Activated CD8-positive, alpha-beta T cell treated with anti-CD3 and anti-CD28 coated beads, Interleukin-2, amount 10 ng/mL, durations not matched to agents 7 days and 5 days (primary cell): Measurements from ENCODE around the gene ANKRD17. TPM values are rescaled to one million over a fixed set of nuclear protein-coding genes. Genes with fewer than 3 reads are reported as not detected.
"Not testable (repeated sequence)": the region's sequence is repeated elsewhere in the genome, so short reads cannot be mapped to it uniquely, and the experiment has no call there.

Experiments used
- ATAC-seq: fragments of 150-1000 bp; cut with Tn5 transposase; one replicate; pipeline ENCODE4 v1.10.0; 2021; ENCODE audit warnings: moderate library complexity
- CTCF ChIA-PET: fragments of 350-600 bp; sonication (Branson Sonifier 250); formaldehyde crosslinking; loops from one replicate; lab custom pipeline; 2021; ENCODE audit warnings: antibody characterized with exemption; lab: Charles Lee
- POLR2A ChIA-PET: fragments of 350-600 bp; sonication (Branson Sonifier 250); formaldehyde crosslinking; loops from one replicate; lab custom pipeline; 2021; ENCODE audit warnings: antibody characterized with exemption; lab: Charles Lee
- DNase-seq: peaks from one replicate; pipeline ENCODE4 v3.0.0-alpha.2; 2020
- H3K27ac Mint-ChIP-seq: one replicate; pipeline ENCODE4 v1.8.0; 2021; ENCODE audit warnings: mild to moderate bottlenecking, mixed read lengths
- H3K27me3 Mint-ChIP-seq: one replicate; pipeline ENCODE4 v1.8.0; 2021; ENCODE audit warnings: low read depth, mixed read lengths
- H3K36me3 Mint-ChIP-seq: one replicate; pipeline ENCODE4 v1.8.0; 2021; ENCODE audit warnings: low read depth, mixed read lengths
- H3K4me1 Mint-ChIP-seq: one replicate; pipeline ENCODE4 v1.8.0; 2021; ENCODE audit warnings: low read depth, mixed read lengths
- H3K4me3 Mint-ChIP-seq: one replicate; pipeline ENCODE4 v1.8.0; 2021; ENCODE audit warnings: mild to moderate bottlenecking, mixed read lengths
- H3K9me3 Mint-ChIP-seq: one replicate; pipeline ENCODE4 v1.8.0; 2022; ENCODE audit warnings: mixed read lengths; ENCODE audit not compliant: insufficient read depth
- total RNA-seq, 2 experiments: library from RNA; stranded (reverse); gene quantifications; one replicate each; pipeline ENCODE4 v1.2.3, GENCODE V29; 2021

Gene ANKRD17, protein sequence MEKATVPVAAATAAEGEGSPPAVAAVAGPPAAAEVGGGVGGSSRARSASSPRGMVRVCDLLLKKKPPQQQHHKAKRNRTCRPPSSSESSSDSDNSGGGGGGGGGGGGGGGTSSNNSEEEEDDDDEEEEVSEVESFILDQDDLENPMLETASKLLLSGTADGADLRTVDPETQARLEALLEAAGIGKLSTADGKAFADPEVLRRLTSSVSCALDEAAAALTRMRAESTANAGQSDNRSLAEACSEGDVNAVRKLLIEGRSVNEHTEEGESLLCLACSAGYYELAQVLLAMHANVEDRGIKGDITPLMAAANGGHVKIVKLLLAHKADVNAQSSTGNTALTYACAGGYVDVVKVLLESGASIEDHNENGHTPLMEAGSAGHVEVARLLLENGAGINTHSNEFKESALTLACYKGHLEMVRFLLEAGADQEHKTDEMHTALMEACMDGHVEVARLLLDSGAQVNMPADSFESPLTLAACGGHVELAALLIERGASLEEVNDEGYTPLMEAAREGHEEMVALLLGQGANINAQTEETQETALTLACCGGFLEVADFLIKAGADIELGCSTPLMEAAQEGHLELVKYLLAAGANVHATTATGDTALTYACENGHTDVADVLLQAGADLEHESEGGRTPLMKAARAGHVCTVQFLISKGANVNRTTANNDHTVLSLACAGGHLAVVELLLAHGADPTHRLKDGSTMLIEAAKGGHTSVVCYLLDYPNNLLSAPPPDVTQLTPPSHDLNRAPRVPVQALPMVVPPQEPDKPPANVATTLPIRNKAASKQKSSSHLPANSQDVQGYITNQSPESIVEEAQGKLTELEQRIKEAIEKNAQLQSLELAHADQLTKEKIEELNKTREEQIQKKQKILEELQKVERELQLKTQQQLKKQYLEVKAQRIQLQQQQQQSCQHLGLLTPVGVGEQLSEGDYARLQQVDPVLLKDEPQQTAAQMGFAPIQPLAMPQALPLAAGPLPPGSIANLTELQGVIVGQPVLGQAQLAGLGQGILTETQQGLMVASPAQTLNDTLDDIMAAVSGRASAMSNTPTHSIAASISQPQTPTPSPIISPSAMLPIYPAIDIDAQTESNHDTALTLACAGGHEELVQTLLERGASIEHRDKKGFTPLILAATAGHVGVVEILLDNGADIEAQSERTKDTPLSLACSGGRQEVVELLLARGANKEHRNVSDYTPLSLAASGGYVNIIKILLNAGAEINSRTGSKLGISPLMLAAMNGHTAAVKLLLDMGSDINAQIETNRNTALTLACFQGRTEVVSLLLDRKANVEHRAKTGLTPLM (N-terminal part only)
- 10 to 100 TPM; 45.8 to 46.6 TPM for total RNA-seq

DNA sequence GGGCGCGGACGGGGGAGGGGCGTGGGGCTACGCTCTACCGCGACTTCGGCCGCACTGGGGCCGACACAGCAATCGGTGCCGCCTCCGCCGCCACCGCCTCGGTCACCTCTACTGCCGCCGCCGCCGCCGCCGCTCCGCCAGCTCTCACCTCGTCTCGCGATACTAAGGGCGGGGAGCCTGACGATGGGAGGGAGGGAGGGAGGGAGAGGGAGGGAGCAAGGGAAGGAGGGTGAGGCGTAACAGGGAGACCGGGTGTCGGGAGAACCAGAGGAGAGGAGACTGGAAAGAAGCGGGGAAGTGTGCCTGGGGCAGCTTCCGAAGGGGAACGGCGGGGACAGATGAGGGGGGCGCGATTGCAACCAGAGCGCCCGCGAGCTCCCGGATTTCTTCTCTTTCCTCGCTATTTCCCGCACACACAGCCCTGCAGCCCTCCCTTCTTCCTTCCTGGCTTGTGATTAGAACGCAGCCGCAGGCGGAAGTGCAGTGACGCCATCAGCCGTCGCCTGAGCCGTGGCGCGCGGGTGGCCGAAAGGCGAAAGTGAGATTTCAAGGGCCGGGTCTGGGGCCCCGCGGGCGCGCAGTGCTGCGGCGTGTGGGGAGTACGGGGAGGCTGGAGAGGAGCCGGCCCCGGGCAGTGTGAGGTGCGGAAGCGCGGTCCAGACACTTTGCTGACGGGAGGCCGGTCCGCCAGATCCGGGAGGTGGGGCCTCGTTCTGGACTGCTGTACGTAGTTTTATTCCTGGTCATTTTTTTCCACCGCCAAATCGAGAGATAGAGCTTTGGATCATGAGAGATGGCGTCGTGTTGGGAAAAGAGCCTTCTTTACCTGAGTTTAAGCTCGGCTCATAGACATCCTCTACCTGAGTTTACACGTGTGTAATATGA lies at the start of gene ANKRD17:
Gene ANKRD17, minus strand, starts transcription at position 113 of the 885 bp plus-strand sequence. CDS start 130 bp downstream, outside the sequence.
- H3K4me3 Mint-ChIP-seq, result peak within 1 kb of the TSS; percentile 99
- peaks cover 47% of the 10 kb centered on the region for H3K4me1 Mint-ChIP-seq
- H3K27ac Mint-ChIP-seq, result peak within 1 kb of the TSS; percentile 100
- peaks cover 22% of the 10 kb centered on the region for H3K36me3 Mint-ChIP-seq
- CTCF ChIA-PET, result interaction anchor here (0.6 to 4.6 kb wide), 14 partner anchors 11 to 220 kb away, joined by 3 to 39 read pairs (median 10); partner anchors contain the start of gene COX18
- ATAC-seq (peak; percentile 79), DNase-seq (peak; percentile 93)
- no peaks in the 10 kb centered on the region for H3K9me3 Mint-ChIP-seq
- POLR2A ChIA-PET, result interaction anchor here (0.5 to 4.7 kb wide), 13 partner anchors 9 to 879 kb away, joined by 3 to 31 read pairs (median 4); partner anchors contain the start of gene COX18
- no peaks in the 10 kb centered on the region for H3K27me3 Mint-ChIP-seq

DNA sequence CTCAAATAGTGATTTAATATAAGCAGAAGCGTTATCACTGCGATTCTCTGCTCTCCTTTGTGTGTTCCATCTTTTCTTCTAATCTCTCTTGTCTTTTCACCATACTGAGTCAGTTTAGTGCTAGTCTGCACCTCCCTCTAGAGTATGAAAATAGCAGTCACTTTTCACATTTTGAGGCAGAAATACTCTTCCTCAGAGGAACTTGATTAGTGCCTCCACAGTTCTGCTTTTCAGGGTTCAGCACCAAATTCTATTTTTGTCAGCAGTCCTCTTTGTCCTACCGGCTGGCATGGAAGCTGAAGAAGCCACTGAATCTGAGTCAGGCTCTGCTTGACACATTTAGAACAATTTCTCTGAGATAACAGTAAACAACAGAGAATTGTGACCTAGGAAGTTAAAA lies 49.7 kb upstream of the ANKRD17 start:
- Mint-ChIP-seq H3K4me1 (no peaks in the 10 kb centered on the region), H3K9me3 (no peaks in the 10 kb centered on the region), H3K27me3 (no peaks in the 10 kb centered on the region), H3K27ac (no peak overlapping the region), H3K36me3 (no peaks in the 10 kb centered on the region), H3K4me3 (no peak overlapping the region)
- ChIA-PET CTCF (interaction anchor here (1.1 kb wide), 1 partner anchor 138 kb away, joined by 5 read pairs; no protein-coding TSS in a partner anchor), POLR2A (no interaction called here)
- no peak for DNase-seq
- no peak for ATAC-seq

DNA sequence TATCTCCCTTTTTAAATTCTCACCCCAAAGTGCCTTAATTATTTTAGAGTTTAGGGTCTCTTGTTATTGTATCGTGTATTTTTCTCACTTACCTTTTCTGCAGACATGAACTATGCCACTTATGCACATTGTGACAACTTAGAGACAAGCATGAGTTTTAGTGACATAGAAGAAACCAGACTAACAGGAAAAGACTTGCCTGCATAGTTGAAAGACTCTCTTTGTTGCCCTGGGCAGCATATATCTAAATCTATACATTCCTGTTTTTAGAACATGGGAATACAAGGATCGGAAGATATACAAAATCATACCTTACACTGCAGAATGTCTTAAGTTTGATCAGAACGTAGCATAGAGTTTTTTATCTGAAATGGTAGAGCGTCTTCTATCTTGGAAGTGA lies 45.1 kb upstream of the ANKRD17 start:
- no peak overlapping the region for H3K4me3 Mint-ChIP-seq
- H3K36me3 Mint-ChIP-seq, result no peaks in the 10 kb centered on the region
- ChIA-PET CTCF (no interaction called here), POLR2A (no interaction called here)
- no peak for ATAC-seq
- H3K9me3 Mint-ChIP-seq, result peaks cover under 1% of the 10 kb centered on the region
- no peaks in the 10 kb centered on the region for H3K4me1 Mint-ChIP-seq
- no peaks in the 10 kb centered on the region for H3K27me3 Mint-ChIP-seq
- no peak for DNase-seq
- H3K27ac Mint-ChIP-seq, result no peak overlapping the region

DNA sequence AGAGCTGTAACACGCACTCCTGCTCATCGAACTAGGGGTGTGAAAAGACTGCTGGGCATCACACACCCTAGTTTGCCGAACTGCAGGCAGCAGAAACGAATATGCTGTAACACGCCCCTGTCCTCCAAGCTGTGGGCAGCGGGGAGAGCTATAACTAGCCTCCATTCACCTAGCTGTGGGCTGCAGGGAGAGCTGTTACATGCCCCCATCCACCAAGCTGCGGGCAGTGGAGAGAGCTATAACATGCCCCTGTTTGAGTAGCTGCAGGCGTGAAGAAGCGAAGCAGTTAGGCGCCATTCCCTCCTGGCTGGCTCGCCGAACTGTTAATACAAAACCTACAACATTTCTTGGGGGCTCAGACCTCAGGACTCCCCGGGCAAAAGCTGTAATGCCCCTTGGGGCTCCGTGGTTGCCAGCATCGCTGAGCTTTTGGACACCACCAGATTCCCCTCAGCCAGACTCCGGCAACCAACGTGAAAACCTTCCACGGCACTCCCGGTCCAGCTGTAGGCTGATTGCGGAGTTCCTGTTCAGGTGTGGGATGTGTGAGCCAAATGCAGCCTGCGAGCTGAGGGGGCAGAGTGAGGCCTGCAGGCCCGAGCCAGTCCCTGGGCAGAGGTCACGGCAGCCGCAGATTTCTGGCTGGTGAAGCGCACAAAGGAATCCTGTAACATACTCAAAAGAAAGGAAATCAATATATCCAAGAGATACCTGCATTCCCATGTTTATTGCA lies 41.1 kb upstream of the ANKRD17 start:
- DNase-seq (no peak), ATAC-seq (no peak)
- ChIA-PET POLR2A (no interaction called here), CTCF (interaction anchor here (1.1 kb wide), 1 partner anchor 146 kb away, joined by 3 read pairs; no protein-coding TSS in a partner anchor)
- H3K27me3 Mint-ChIP-seq, result no peaks in the 10 kb centered on the region
- H3K9me3 Mint-ChIP-seq, result peaks cover 17% of the 10 kb centered on the region
- H3K4me3 Mint-ChIP-seq, result no peak overlapping the region
- H3K27ac Mint-ChIP-seq, result no peak overlapping the region
- no peaks in the 10 kb centered on the region for H3K36me3 Mint-ChIP-seq
- no peaks in the 10 kb centered on the region for H3K4me1 Mint-ChIP-seq

DNA sequence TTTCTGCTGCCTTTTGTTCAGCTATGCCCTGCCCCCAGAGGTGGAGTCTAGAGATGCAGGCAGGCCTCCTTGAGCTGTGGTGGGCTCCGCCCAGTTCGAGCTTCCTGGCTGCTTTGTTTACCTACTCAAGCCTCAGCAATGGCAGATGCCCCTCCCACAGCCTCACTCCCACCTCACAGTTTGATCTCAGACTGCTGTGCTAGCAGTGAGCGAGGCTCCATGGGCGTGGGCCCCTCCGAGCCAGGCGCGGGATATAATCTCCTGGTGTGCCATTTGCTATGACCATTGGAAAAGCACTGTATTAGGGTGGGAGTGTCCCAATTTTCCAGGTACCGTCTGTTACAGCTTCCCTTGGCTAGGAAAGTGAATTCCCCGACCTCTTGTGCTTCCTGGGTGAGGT lies 34.1 kb upstream of the ANKRD17 start:
- H3K4me3 Mint-ChIP-seq, H3K4me1 Mint-ChIP-seq, H3K36me3 Mint-ChIP-seq, POLR2A ChIA-PET, DNase-seq, H3K27me3 Mint-ChIP-seq, CTCF ChIA-PET, H3K27ac Mint-ChIP-seq, ATAC-seq: not testable (repeated sequence)
- H3K9me3 Mint-ChIP-seq, result peaks cover 11% of the 10 kb centered on the region

DNA sequence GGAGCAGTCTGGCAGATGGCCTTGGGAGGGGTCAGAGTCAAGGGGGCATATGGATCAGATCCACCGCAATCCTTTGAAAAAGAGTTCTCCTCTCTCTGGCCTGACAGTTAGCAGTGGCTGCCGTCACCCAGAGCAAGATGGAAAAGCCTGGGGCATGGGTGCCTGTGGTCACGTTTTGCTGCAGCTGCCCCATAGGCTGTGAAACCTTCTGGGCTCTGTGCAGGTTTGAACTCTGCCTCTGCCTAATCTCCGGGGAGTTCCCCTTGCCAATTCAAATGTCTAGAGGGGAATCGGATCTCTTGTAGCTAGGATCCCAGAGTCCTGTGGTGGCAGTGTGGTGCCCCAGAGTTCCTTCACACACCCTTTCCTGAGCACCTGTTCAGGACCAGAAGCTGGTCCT lies 23.4 kb upstream of the ANKRD17 start:
- ChIA-PET CTCF (no interaction called here), POLR2A (no interaction called here)
- Mint-ChIP-seq H3K4me3 (no peak overlapping the region), H3K27ac (no peak overlapping the region), H3K27me3 (no peaks in the 10 kb centered on the region), H3K36me3 (peaks cover 8% of the 10 kb centered on the region), H3K4me1 (peaks cover 4% of the 10 kb centered on the region), H3K9me3 (peaks cover 7% of the 10 kb centered on the region)
- ATAC-seq, result no peak
- no peak for DNase-seq

DNA sequence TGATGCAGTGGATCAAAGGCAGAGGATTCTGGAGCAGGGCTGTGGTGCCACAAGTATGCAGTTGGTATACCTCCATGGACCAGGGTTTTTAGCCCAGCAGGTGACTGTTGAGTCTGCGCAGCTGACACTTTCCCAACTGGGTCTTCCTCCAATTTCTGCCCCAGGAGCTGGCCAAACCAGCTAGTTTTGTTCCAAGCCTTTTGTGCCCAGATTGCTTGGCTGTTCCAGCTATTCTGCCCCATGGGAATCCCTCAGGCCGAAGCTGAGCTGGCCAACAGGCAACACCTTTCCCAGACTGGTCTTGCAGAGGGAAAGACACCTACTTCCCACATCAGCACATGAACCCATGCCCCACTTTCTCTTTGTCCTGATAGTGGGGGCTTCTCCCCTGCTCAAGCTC lies 22.8 kb upstream of the ANKRD17 start:
- DNase-seq, result no peak
- Mint-ChIP-seq H3K27me3 (no peaks in the 10 kb centered on the region), H3K9me3 (peaks cover 7% of the 10 kb centered on the region), H3K27ac (no peak overlapping the region), H3K36me3 (peaks cover 9% of the 10 kb centered on the region), H3K4me1 (peaks cover 4% of the 10 kb centered on the region), H3K4me3 (no peak overlapping the region)
- no peak for ATAC-seq
- ChIA-PET POLR2A (interaction anchor here (0.6 kb wide), 1 partner anchor 12 kb away, joined by 6 read pairs; no protein-coding TSS in a partner anchor), CTCF (no interaction called here)

DNA sequence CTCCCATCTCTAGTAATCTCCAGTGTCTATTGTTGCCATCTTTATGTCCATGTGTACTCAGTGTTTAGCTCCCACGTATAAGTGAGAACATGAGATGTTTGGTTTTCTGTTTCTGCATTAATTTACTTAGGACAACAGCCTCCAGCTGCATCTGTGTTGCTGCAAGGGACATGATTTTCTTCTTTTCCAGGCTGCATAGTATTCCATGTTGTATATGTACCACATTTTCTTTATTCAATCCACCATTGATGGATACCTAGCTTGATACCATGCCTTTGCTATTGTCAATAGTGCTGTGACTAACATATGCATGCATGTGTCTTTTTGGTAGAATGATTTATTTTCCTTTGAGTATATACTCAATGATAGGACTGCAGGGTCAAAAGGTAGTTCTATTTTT lies 18.6 kb upstream of the ANKRD17 start:
- Mint-ChIP-seq H3K4me3 (no peak overlapping the region), H3K27ac (no peak overlapping the region), H3K4me1 (peaks cover 4% of the 10 kb centered on the region), H3K27me3 (no peaks in the 10 kb centered on the region), H3K9me3 (peaks cover 7% of the 10 kb centered on the region), H3K36me3 (peaks cover 9% of the 10 kb centered on the region)
- ChIA-PET POLR2A (no interaction called here), CTCF (no interaction called here)
- no peak for ATAC-seq
- no peak for DNase-seq

DNA sequence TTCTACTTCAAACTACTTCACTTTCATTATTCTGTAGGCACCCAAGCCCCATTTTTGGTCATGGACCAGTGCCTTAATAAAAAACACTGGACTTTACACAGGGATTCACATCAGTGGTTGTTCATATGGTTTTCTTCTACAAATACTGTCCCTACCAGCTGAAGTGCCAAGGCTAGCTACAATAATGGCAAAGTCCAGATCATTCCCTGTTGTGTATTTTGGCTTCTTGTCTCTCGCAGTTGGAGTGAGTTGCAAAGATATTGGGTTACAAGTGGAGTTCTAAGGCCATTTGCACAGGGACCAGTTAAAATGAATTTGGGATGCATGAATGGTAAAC lies 16.7 kb upstream of the ANKRD17 start:
- peaks cover 2% of the 10 kb centered on the region for H3K36me3 Mint-ChIP-seq
- H3K27ac Mint-ChIP-seq, result no peak overlapping the region
- no peak overlapping the region for H3K4me3 Mint-ChIP-seq
- ATAC-seq, result no peak
- POLR2A ChIA-PET, result no interaction called here
- no peaks in the 10 kb centered on the region for H3K4me1 Mint-ChIP-seq
- no peaks in the 10 kb centered on the region for H3K27me3 Mint-ChIP-seq
- CTCF ChIA-PET, result no interaction called here
- peaks cover 3% of the 10 kb centered on the region for H3K9me3 Mint-ChIP-seq
- DNase-seq, result no peak

DNA sequence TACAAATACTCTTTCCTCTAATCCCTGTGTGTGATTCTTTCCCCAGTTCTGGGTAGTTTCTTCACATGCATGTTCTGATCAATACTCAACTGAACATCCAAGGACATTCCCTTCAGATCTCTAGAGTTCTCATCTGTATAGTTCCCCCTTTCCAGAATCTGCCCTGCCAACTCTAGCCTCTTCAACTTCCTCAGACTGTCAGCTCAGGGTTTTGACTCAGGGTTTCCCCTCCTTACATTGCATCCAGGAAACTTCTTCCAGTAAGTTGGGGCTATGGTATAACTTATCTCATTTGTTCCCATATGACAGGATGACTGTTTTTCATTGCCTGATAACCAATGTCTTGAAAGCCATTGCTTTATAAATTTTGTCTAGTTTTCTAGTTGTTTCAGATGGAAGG lies 14.2 kb upstream of the ANKRD17 start:
- ChIA-PET CTCF (no interaction called here), POLR2A (no interaction called here)
- H3K27me3 Mint-ChIP-seq, result no peaks in the 10 kb centered on the region
- H3K4me1 Mint-ChIP-seq, result no peaks in the 10 kb centered on the region
- no peak for DNase-seq
- H3K4me3 Mint-ChIP-seq, result no peak overlapping the region
- H3K27ac Mint-ChIP-seq, result no peak overlapping the region
- H3K9me3 Mint-ChIP-seq, result peaks cover 3% of the 10 kb centered on the region
- ATAC-seq, result no peak
- H3K36me3 Mint-ChIP-seq, result peaks cover 2% of the 10 kb centered on the region
